CD8-positive, alpha-beta memory T cell (primary cell): ENCODE data around the gene RNF11. TPM values are rescaled to one million over a fixed set of nuclear protein-coding genes. Genes with fewer than 3 reads are reported as not detected.

ENCODE experiments used
- CTCF ChIA-PET: fragments of 350-600 bp; sonication (Branson Sonifier 250); formaldehyde crosslinking; loops from one replicate; lab custom pipeline; 2021; ENCODE audit warnings: antibody characterized with exemption; lab: Charles Lee
- POLR2A ChIA-PET: fragments of 350-600 bp; sonication (Branson Sonifier 250); formaldehyde crosslinking; loops from one replicate; lab custom pipeline; 2021; ENCODE audit warnings: antibody characterized with exemption; lab: Charles Lee
- DNase-seq, 5 donors: peaks; one replicate each; pipeline versions ENCODE4 v3.0.0 to v3.0.0-alpha.2; 2020 to 2022; ENCODE audit warnings: mixed read lengths in 1 of 5
- H3K27ac ChIP-seq: one replicate; pipeline ENCODE4 v1.7.0; 2013; ENCODE audit warnings: low read depth, mild to moderate bottlenecking, low read length, moderate library complexity
- H3K27me3 ChIP-seq: 2 replicates; pipeline ENCODE4 v1.7.0; 2013; ENCODE audit warnings: low read length, mild to moderate bottlenecking; ENCODE audit not compliant: insufficient read depth, poor library complexity, severe bottlenecking
- H3K36me3 ChIP-seq: 2 replicates; pipeline ENCODE4 v1.7.0; 2013; ENCODE audit warnings: mild to moderate bottlenecking, low read length, moderate library complexity; ENCODE audit not compliant: insufficient read depth
- H3K4me1 ChIP-seq: 2 replicates; pipeline ENCODE4 v1.7.0; 2013; ENCODE audit warnings: mild to moderate bottlenecking, low read length, moderate library complexity; ENCODE audit not compliant: insufficient read depth
- H3K4me3 ChIP-seq: 2 replicates; pipeline ENCODE4 v1.7.0; 2013; ENCODE audit warnings: mild to moderate bottlenecking, low read length
- H3K9me3 ChIP-seq: 2 replicates; pipeline ENCODE4 v1.7.0; 2013; ENCODE audit warnings: mild to moderate bottlenecking, low read length
- H3K27ac Mint-ChIP-seq, 8 donors: one replicate each; pipeline ENCODE4 v1.8.0; 2020 to 2021; ENCODE audit warnings: mixed read lengths in 8 of 8, mild to moderate bottlenecking in 6 of 8, inconsistent platforms in 3 of 8, moderate library complexity in 3 of 8
- H3K27me3 Mint-ChIP-seq, 2 donors: one replicate each; pipeline ENCODE4 v1.8.0; 2020 to 2021; ENCODE audit warnings: mixed read lengths in 2 of 2, mild to moderate bottlenecking in 1 of 2, moderate library complexity in 1 of 2
- H3K36me3 Mint-ChIP-seq, 3 donors: one replicate each; pipeline ENCODE4 v1.8.0; 2020 to 2021; ENCODE audit warnings: mixed read lengths in 3 of 3, inconsistent platforms in 1 of 3, mild to moderate bottlenecking in 1 of 3
- H3K4me1 Mint-ChIP-seq, 3 donors: one replicate each; pipeline ENCODE4 v1.8.0; 2020 to 2021; ENCODE audit warnings: mixed read lengths in 3 of 3, inconsistent platforms in 1 of 3, mild to moderate bottlenecking in 1 of 3
- H3K4me3 Mint-ChIP-seq, 7 donors: one replicate each; pipeline ENCODE4 v1.8.0; 2020 to 2021; ENCODE audit warnings: mixed read lengths in 7 of 7, mild to moderate bottlenecking in 6 of 7, moderate library complexity in 4 of 7, inconsistent platforms in 2 of 7
- H3K9me3 Mint-ChIP-seq, 5 donors: one replicate each; pipeline ENCODE4 v1.8.0; 2020 to 2022; ENCODE audit warnings: mixed read lengths in 5 of 5, mild to moderate bottlenecking in 3 of 5, moderate library complexity in 2 of 5, inconsistent platforms in 1 of 5
- polyA plus RNA-seq: library from polyadenylated mRNA; unstranded; fragments of 300-500 nt; fragmentation: Illumina TruSeq; gene quantifications from one replicate; pipeline ENCODE4 v1.2.3, GENCODE V29; 2021
- total RNA-seq, 2 experiments: library from RNA; stranded (reverse); gene quantifications; one replicate each; pipeline ENCODE4 v1.2.3, GENCODE V29; 2021

RNF11 gene
- total and polyA plus RNA-seq, 3 experiments from 2014 or later = 31.1 to 40.1 (median 37.4) TPM

GRCh38 chr1:51321924-51322280 is 85.8 kb downstream of the RNF11 start:
- H3K4me1 Mint-ChIP-seq = no peaks in the 10 kb centered on the region
- H3K36me3 ChIP-seq = no peaks in the 10 kb centered on the region
- no peak overlapping the region for H3K27ac Mint-ChIP-seq
- H3K36me3 Mint-ChIP-seq = no peaks in the 10 kb centered on the region
- H3K9me3 ChIP-seq = no peaks in the 10 kb centered on the region
- DNase-seq = no peak
- no peaks in the 10 kb centered on the region for H3K9me3 Mint-ChIP-seq
- ChIA-PET CTCF (no interaction called here), POLR2A (no interaction called here)
- H3K27ac ChIP-seq = no peak overlapping the region
- no peak overlapping the region for H3K4me3 Mint-ChIP-seq
- no peaks in the 10 kb centered on the region for H3K27me3 ChIP-seq
- no peak overlapping the region for H3K4me3 ChIP-seq
- peaks cover 9 to 11% of the 10 kb centered on the region in 2 donors for H3K27me3 Mint-ChIP-seq
- no peaks in the 10 kb centered on the region for H3K4me1 ChIP-seq

- DNase-seq = no peak
- POLR2A ChIA-PET = no interaction called here
- no peak overlapping the region for H3K4me3 Mint-ChIP-seq
- H3K36me3 Mint-ChIP-seq = no peaks in the 10 kb centered on the region
- H3K27me3 Mint-ChIP-seq = peaks cover 9 to 15% of the 10 kb centered on the region in 2 donors
- Histone ChIP-seq H3K4me3 (no peak overlapping the region), H3K9me3 (no peaks in the 10 kb centered on the region), H3K4me1 (no peaks in the 10 kb centered on the region), H3K27me3 (no peaks in the 10 kb centered on the region), H3K27ac (no peak overlapping the region), H3K36me3 (no peaks in the 10 kb centered on the region)
- no peaks in the 10 kb centered on the region for H3K9me3 Mint-ChIP-seq
- H3K4me1 Mint-ChIP-seq = no peaks in the 10 kb centered on the region
- H3K27ac Mint-ChIP-seq = no peak overlapping the region
- CTCF ChIA-PET = no interaction called here
Observed at GRCh38 chr1:51322417-51323101, 86.5 kb downstream of the RNF11 start.

Other genes with a start within 250 kb of the RNF11 start
- gene C1orf185, start 134.0 kb upstream of the RNF11 start, total RNA-seq = not detected
- not detected for gene C1orf185, start 134.0 kb upstream of the RNF11 start, polyA plus RNA-seq
- gene TTC39A, start 94.3 kb downstream of the RNF11 start, total RNA-seq = under 1 TPM in 1 of 2 experiments, not detected in 1; 0.28 TPM
- not detected for gene TTC39A, start 94.3 kb downstream of the RNF11 start, polyA plus RNA-seq